Stimulated activated CD4-positive, alpha-beta T cell treated with anti-CD3 and anti-CD28 coated beads, Interleukin-1b, Interleukin-23, amount 100 ng/mL, for 4 hours (primary cell): ENCODE results near the gene RAP1GAP.
"Not testable (repeated sequence)": the region's sequence is repeated elsewhere in the genome, so short reads cannot be mapped to it uniquely, and the experiment has no call there.

Experiments
- DNase-seq, 2 donors: peaks; one replicate each; pipeline ENCODE4 v3.0.0-alpha.2; 2020; ENCODE audit warnings: low read depth in 2 of 2

Gene RAP1GAP

DNA sequence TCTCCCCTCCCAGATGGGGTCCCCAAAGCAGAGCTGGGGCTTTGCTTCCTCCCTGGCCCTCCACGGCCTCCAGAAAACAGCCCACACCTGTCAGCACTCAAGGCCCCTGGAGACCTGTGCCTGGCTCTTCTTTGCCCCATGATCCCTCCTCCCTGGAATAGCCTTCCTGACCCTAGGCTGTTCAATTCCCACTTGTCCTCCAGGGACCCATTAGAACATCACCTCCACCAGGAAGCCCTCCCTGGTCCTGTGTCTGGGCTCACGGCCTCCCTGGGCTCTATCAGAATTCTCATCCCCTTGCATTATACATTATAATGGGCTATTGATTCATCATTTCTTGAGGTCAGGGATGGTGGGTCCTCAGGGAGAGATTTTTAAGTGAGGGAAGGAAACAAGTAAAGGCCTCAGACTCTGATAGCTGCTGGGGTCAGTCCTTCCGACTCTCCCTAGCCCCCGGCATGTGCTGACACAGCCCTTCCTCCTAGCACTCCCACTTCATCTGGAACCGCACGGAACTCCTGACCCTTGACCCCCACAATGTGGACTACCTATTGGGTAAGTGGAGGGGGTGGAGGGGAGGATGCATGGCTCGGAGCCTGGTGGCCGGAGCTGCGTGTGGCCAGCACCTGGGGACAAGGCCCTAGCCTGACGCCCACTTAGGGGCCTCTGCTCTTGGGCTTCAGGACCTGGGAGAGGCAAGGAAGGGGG is 99.2 kb downstream of the RAP1GAP start:
- DNase-seq = no peak

DNA sequence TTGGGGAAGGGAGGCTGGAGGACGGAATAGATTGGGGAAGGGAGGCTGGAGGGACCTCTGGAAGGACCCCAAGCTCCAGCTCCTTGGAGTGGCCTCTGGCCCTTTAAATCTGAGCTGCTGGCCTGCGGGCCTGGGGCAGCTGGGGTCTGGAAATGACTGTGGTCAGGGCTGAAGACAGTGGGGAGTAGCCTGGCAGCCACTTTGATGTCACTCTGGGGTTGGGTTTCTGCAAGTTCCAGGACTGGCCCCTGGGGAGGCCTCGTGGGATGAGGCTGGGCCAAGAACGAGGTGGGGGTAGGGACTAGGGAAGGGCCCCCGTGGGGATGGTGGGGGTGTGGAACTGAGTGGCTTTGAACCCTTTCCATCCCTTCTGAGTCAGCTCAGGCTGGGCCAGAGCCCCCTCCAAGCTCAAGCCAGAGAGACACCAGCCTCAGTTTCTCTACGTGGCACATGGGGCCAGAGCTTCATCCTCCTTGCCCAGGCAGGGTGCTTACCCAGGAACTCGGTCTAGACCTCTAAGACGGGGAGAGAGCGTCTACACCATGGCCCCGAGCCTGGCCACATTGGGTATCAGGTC is 100.3 kb downstream of the RAP1GAP start:
- DNase-seq = no peak

DNA sequence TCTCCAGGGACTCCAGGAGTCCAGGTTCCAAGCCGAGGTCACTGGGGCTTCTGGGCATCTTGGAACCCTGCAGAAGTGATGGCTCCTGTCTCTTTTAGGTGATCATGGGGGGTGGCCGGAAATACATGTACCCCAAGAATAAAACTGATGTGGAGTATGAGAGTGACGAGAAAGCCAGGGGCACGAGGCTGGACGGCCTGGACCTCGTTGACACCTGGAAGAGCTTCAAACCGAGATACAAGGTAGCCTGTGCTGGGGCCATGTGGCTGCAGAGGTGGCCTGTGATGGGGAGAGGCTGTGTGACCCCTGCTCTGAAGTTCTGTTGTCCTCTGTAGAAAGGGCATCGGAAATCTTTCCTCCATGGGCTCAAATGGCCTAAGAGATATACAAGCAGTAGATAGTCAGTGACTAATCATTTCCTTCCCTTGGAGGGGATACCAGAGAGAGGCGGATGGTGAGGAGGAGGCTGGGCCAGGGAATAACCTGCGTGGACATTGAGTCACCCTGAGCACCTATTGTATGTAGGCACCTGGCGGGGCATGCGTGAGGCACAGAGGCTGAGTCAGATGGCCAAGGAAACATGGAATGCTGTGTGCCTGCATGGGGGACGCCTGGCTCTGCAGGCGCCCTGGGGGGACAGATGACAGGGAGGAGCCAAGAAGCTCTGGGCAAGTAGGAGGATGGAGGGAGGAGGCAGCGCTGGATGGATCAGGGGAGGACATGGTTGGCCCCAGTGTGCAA is 101.0 kb downstream of the RAP1GAP start:
- no peak for DNase-seq

DNA sequence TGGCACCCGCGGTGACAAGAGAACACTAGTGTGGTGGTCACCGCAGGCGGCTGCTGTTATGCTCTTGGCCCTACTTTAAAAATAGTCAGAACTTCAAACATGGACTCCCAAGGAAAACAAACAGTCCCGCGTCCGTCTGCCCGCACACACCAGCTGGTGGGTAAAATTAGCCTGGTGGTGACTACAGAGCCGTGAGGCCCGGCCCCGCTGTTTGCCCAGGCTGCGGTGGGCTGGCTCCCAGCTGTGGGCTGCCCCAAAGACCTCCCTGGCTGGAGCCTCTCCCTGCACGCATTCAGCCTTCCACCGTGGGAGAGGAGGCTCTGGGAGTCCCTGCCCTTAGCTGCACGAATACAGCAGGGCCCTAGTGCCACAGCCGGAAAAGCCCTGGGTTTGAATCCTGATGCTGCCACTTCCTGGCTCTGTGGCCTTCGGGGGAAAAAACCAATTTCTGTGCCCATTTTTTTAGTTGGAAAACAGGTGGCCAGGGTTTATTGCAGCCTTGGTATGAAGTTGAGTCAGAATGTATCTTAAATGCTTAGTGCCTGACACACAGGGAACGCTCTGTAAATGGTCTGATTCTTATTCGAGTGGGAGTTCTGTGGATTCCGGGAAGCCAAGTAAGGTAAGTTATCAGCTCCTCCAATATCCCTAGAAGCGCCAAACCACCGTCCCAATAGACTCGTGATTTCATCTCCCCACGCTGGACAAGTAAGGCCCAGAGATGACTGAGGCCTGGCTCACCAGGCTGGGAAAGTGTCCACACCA is 101.7 kb downstream of the RAP1GAP start:
- no peak for DNase-seq

DNA sequence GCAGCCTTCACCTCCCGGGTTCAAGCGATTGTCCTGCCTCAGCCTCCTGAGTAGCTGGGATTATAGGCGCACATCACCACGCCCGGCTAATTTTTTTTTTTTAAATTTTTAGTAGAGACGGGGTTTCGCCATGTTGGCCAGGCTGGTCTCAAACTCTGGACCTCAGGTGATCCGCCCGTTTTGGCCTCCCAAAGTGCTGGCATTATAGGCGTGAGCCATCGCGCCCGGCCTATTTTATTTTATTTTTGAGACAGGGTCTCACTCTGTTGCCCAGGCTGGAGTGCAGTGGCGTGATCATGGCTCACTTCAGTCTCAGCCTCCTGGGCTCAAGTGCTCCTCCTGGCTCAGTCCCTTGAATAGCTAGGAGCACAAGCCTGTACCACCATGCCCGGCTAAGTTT is 102.8 kb downstream of the RAP1GAP start:
- not testable (repeated sequence) for DNase-seq

DNA sequence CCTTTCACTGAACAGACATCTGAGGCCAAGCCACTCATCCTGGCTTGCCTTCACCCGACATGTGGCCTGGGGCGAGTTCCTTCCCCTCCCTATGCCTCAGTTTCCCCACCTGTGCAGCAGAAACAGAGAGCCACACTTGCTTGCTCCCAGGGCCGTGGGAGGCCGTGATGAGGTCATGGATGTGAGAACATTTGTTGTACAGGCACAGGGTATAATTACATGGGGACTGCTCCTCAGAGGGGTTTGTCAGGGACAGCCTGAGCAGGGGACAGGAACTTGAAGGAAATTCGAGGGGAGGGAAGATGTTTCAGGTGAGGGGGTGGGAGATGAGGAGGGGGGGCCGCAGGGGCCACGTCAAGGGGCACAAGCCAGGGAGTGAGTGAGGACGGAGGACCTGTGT is 103.9 kb downstream of the RAP1GAP start:
- no peak for DNase-seq

DNA sequence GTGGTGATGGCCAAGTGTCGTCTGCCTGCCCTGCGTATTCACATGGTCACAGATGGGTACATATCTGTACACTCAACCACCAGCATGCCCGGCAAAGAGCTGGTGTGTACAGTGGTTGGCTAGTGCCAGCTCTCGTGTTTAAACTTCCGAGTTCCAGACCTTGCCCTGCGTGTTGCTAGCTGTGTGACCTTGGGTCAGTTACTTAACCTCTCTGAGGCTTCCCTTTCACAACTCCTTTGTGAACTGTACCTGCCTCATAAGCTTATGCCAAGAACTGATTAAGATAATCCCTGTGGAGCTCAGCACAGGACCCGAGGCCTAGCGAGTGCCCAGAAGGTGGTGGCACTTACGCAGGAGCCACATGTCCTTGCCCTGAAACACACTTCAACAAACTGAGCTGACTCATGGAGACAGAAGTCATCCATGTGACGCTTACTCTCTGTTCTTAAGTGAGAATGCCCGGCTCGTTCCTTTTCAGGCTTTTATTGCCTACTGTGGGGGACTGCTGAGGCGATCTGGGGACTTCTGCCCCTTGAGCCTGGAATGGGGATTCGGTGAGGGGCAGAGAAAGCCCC is 104.5 kb downstream of the RAP1GAP start:
- no peak for DNase-seq

DNA sequence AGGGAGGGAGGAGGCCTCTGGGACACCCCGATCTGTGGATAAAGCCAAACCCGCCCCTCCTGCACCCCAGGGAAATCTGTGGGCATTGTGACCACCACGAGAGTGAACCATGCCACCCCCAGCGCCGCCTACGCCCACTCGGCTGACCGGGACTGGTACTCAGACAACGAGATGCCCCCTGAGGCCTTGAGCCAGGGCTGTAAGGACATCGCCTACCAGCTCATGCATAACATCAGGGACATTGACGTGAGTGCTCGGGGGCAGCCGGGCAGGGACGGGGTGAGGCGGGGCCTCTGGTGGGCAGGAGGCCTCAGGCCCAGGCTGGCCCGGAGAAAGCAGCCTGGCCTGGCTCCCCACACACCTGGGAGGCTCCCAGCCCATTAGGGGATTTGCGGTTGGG is 105.2 kb downstream of the RAP1GAP start:
- no peak for DNase-seq

DNA sequence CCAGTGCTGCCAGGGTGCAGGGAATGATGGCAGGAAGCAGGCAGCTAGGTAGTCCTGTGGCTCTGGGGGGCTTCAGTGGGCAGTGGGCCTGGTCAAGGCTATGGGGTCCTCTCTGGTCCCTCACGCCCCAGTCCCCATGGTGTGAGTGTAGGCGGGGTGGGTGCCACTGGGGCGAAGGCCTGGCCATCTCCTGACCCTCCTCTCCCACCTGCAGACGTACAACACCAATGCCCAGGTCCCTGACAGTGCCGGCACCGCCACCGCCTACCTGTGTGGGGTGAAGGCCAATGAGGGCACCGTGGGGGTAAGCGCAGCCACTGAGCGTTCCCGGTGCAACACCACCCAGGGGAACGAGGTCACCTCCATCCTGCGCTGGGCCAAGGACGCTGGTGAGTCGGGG is 106.3 kb downstream of the RAP1GAP start:
- no peak for DNase-seq

DNA sequence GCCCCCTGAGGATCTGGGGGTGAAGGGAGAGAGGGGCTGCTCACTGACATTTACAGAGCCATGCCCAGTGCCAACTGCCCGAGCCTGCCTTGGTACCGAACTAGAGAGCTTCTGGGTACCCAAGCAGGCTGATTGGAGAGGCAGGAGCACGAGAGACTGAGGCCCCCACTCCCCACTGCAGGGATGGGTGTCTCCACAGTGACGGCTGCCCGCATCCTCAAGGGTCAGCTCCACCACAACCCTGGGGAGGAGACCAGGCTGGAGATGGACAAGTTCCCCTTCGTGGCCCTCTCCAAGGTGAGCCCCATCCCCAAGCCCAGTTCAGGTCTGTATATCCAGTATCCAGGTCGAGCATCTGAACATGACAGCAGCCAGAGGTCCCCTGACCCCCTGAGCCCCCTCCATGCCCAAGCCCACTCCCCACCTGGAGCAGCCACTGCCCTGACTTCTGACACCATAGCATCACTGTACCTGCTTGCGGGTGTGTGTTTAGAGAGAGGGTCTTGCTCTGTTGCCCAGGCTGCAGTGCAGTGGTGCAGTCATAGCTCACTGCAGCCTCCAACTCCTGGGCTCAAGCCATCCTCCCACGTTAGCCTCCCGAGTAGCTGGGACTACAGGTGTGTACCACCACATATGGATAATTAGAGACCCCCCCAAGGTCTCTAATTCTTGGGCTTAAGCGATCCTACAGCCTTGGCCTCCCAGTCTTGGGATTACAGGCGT is 108.1 kb downstream of the RAP1GAP start:
- no peak for DNase-seq

DNA sequence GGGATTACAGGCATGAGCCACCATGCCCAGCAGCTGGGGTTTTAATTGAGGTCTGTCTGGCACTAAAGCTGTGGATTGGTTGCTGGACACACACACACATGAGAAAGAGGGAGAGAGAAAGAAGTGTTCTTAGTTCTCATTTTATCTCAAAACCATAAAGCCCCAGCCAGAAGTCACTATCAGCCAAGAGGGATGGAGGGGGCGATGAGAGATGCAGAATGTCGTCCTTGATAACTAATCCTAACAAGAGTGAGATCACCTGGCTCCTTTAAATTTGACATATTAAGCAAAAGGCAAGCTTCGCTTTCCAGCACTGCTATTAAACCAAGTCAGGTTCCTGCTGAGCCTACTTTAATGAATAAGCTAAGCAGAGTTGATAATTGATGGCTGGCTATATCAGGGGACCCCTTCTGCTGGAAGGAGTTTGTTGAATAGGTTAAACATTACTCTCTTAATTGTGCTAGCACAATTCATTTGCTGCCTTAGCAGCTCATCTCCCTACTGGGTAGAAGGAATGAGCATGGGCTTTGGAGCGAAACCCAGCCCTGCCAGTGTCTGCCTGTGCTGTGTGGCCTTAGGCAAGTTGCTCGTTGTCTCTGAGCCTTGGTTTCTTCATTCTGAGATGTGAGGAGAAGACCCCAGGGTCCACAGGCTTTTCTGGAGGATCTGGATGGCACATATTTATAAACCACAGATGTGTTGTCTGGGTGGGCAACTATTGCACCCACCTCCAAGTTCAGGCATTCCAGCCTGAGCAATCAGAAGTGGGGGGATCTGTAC is 109.2 kb downstream of the RAP1GAP start:
- DNase-seq = no peak

DNA sequence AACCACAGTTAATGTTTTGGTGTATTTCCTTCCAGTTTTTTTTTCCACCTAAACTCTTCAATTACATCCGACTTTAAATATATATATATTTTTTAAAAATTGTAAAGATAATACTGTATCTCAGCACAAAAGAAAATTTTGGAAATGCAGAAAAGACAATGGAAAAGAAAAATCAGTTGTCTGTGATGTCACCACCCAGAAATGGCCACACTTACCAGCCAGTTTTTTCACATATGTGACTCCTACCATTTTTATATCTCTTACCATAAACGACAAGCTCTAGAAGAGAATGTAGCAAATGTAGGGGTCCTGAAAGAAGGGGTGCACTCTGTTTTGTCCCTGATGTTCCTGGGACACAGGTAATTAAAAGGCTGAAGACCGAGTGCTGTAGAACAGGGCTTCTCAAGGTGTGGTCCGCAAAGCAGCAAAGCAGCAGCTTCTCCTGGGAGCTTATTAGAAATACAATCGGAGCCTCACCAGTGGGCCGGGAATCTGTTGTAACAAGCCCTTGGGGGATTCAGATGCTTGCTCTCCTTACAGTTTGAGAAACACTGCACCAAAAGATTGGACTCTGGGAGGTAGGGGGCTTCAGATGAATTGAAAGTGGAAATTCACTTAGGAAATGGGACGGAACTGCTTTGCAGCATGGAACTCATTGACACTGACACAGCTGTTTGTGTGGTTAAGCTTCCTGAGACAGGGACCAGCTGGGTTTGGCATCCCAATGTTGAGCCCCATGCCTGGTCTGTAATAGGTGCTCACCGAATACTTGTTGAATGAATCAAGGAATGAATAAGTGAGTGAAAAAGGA is 115.8 kb downstream of the RAP1GAP start:
- no peak for DNase-seq

DNA sequence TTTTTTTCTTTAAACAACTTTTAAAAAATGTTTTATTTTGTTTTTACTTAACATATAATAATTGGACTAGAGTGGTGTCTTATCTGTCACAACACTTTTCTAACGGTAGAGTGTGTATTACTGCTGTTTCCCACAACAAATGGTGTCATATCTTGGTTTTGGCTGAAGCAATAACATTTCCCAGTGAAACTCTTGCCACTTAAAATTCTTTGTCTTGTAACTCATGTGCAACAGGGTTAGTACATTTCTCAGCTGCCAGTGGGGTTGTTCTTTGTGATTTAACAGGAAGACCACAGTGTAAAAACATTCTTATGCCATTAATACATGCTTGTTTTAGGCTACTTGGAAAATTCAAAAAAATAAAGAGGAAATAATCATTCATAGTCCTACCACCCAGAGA is 116.4 kb downstream of the RAP1GAP start:
- DNase-seq = no peak

DNA sequence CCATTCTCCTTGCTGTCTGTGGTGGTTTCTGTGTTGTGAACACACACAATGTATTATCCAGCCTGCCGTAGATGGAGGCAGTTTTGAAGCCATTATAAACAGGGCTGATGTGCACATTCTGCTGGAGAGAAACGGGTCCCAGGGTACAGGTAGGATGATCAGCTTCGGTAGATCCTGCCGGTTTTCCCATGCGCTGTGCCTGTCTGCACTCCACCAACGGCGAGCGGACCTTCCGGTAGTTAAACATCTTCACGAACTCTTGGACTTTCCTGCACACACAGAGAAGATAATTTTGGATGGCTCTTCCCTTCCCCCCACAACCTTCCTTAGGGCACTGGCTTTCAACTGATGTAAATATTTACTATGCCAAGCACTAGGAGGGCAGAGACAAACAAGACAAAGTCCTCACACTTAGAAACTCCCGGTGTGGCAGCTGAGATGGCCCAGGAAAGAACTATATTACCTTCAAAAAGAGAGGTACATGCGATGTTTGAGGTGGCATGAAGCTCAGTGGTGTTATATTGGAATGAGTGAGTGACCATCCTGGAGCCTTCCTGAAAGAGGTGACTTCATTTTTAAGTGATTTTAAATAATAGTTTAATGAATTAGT is 118.2 kb downstream of the RAP1GAP start:
- DNase-seq = no peak

DNA sequence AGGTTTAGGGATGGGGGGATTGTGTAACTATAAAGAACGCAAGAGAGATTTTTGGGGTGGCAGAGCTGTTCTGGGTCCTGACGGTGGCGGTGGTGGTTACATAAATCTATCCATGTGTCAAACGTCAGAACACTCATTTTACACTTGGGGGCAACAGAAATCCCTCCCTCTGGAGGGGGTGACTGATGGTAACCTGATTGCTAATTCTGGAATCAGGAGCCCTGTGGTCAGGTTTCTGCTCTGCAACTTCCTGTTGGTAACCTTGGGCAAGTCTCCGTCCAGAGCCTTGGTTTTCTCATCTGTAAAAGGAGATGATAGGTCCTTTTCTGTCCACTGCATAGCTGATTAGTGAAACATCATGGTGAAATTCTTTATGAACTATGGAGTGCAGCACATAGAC is 119.1 kb downstream of the RAP1GAP start:
- no peak for DNase-seq

DNA sequence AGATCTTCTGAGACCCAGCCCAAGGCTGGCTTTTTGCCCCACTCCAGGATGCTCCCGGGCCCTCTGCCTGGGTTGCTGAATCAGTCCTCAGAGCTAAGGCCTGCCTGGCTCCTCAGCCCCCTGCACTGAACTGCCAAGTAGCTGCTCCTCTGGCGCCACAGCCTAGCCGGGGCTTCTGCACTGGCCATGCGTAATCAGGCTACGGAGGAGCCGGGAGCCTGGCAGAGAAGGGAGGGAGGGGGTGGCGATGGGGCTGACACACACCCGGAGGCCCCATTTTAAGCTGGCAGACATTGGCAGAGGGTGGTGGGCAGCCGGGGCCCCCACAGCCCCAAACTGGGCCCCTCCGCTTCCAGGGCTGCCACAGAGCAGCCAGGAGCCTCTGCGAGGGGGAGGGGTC is 121.3 kb downstream of the RAP1GAP start:
- no peak for DNase-seq
